Measurements from ENCODE around the gene VSIG10L. TPM values are rescaled to one million over a fixed set of nuclear protein-coding genes. Genes with fewer than 3 reads are reported as not detected.

The VSIG10L gene
- polyA plus RNA-seq, 1 experiment: 1.5 TPM

DNA sequence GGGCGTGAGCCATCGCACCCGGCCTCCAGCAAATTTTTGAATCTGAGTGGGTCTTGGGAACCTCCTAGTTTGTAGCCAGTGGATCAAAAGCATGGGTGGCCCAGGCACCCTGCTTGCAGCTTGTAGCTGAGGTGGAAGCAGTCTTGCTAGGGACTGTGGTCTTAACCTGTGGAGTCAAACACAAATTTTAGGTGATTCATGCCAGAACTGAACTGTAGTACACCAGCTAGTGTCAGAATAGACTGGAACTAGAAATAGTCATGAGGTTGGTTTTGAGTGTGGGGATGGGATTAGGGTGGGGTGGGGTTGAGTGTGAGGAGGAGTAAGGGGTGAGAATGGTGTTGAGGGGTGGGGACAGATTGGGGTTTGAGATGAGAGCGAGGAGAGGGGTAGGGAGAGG is 40.1 kb upstream of the VSIG10L start:
- no peak overlapping the region for H3K4me3 ChIP-seq (ENCODE audit: low read depth, low read length)
- CTCF ChIA-PET: no interaction called here
- POLR2A ChIA-PET: no interaction called here

DNA sequence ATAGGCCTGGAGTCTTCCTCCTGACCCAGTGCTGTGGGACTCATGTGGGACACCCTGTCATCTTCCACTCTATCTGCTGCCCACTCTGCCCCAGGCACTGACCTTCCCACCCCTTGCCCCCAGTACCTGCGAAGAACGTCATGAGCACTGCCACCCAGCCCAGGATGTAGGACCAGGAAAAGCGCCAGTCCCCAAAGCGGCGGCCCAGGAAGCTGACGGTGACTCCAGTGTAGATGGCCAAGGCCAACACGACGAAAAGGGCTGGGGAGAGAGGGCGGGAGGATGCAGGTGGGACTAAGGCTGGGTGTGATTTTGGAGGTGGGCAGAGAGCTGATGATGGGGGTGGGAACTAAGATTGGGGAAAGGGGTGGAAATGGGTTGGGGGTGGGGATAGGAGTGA is 38.4 kb upstream of the VSIG10L start:
- Histone ChIP-seq H3K4me3 (ENCODE audit: low read depth, low read length) (no peak overlapping the region), H3K36me3 (ENCODE audit: control insufficient read depth, insufficient read depth, low read length) (no peaks in the 10 kb centered on the region), H3K27me3 (ENCODE audit: control insufficient read depth, insufficient read depth, low read length) (no peaks in the 10 kb centered on the region)
- CTCF ChIA-PET: no interaction called here
- no peak for TF ChIP-seq CTCF (IDR thresholded peaks at IDR 0.05; ENCODE audit: insufficient read depth, low read depth, low read length)
- DNase-seq (ENCODE audit: low read depth): no peak
- POLR2A ChIA-PET: no interaction called here

More for the DNA sequence above, 40.1 kb upstream of the VSIG10L start:
- no peak for TF ChIP-seq CTCF (IDR thresholded peaks at IDR 0.05; ENCODE audit: insufficient read depth, low read depth, low read length)
- 0 out of 2 replicates have a peak, but pooled peaks cover 2% of the 10 kb centered on the region for H3K27me3 ChIP-seq (ENCODE audit: control insufficient read depth, insufficient read depth, low read length)
- no peak for DNase-seq (ENCODE audit: low read depth)
- H3K36me3 ChIP-seq (ENCODE audit: control insufficient read depth, insufficient read depth, low read length): no peaks in the 10 kb centered on the region

DNA sequence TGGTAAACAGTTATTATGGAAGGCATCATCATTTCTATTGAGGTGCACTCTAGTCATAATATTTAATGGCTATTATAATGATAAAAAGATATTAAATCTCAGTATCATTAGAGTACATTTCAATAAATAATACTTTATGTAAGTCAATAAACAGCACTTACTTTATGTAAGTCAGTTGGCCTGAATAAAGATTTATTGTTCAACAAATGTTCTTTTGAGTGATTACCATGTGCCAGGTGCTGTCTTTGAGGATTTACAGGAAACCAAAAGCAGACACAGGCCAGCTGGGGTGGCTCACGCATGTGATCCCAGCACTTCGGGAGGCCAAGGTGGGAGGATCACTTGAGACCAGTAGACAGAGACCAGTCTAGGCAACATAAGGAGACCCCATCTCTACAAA is 35.5 kb upstream of the VSIG10L start:
- H3K36me3 ChIP-seq (ENCODE audit: control insufficient read depth, insufficient read depth, low read length): no peaks in the 10 kb centered on the region
- no peak for TF ChIP-seq CTCF (IDR thresholded peaks at IDR 0.05; ENCODE audit: insufficient read depth, low read depth, low read length)
- ChIA-PET POLR2A (no interaction called here), CTCF (no interaction called here)
- no peak for DNase-seq (ENCODE audit: low read depth)
- H3K4me3 ChIP-seq (ENCODE audit: low read depth, low read length): no peak overlapping the region
- peaks cover 2% of the 10 kb centered on the region; the same call in 1 of the 2 replicates for H3K27me3 ChIP-seq (ENCODE audit: control insufficient read depth, insufficient read depth, low read length)

DNA sequence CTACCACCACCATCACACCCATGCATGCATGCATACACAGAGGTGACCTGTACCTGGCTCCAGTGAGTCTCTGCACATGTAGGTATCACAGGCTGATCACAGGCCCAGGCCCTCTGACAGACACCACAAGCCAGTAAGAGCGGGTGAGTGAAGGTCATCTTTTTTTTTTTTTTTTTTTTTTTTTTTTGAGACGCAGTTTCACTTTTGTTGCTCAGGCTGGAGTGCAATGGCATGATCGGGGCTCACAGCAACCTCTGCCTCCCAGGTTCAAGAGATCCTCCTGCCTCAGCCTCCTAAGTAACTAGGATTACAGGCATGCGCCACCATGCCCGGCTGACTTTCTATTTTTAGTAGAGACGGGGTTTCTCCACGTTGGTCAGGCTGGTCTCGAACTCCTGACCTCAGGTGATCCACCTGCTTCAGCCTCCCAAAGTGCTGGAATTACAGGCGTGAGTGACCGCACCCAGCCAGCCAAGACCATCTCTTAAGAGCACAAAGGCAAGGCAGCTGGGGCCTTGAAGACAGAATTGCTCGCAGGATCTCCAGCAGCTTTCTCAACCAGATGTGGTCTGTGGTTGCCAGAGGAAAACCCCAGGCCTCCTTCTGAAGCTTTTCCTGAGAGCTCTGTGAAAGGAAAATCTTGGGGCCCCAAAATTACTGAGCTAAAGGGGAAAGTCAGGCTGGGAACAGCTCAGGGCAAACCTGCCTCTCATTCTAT is 33.7 kb upstream of the VSIG10L start:
- DNase-seq (ENCODE audit: low read depth): no peak
- ChIA-PET POLR2A (no interaction called here), CTCF (no interaction called here)
- Histone ChIP-seq H3K27me3 (ENCODE audit: control insufficient read depth, insufficient read depth, low read length) (peaks cover 2% of the 10 kb centered on the region; the same call in 1 of the 2 replicates), H3K36me3 (ENCODE audit: control insufficient read depth, insufficient read depth, low read length) (no peaks in the 10 kb centered on the region), H3K4me3 (ENCODE audit: low read depth, low read length) (no peak overlapping the region)
- no peak for TF ChIP-seq CTCF (IDR thresholded peaks at IDR 0.05; ENCODE audit: insufficient read depth, low read depth, low read length)

DNA sequence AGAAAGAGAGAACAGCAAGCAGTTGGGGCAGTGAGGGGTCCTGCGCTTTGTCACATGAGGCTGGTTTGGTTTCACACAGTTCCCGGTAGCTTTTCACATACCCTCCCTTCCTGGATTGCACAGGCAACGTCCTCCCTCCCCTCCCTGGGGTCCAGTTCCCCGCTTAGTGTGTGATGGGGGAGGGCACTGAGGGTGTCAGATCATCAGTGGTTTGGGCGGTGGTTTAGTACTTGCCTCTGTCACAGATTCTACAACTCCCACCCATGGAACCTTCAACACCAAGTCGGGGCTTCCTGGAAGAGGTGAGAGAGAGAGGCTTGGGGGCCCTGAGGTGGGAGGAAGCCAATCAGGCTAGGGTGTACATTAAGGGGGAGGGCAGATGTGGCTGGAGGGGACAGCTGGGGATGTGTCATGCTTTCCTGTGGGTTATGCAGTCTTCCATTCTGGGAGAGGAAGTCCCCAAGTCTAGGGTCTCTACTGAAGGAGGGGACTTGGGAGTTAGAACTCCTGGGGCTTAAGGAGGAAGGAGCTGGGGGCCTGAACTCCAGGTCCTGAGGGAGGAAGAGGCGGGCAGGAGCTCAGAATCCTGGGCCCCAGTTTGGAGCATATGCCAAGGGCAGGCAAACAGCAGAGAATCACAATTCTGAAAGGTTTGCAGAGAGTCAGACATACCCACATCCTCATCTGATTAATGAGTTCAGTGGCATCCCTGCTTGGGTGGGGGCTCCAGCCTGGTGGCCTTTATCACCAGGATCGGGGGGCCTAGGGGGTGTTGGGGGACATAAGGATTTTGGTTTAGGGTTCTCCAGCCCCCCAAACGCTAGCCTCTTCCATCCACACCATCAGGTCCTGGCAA is 30.9 kb upstream of the VSIG10L start, which contains the start of gene NKG7:
Gene NKG7, minus strand, starts transcription at position 6 of the 856 bp plus-strand sequence. CDS start 119 bp downstream, outside the sequence.
- ChIA-PET POLR2A (no interaction called here), CTCF (no interaction called here)
- Histone ChIP-seq H3K4me3 (ENCODE audit: low read depth, low read length) (no peak within 1 kb of the TSS), H3K36me3 (ENCODE audit: control insufficient read depth, insufficient read depth, low read length) (no peaks in the 10 kb centered on the region), H3K27me3 (ENCODE audit: control insufficient read depth, insufficient read depth, low read length) (peaks cover 2% of the 10 kb centered on the region; the same call in 1 of the 2 replicates)
- DNase-seq (ENCODE audit: low read depth): no peak
- TF ChIP-seq CTCF (IDR thresholded peaks at IDR 0.05; ENCODE audit: insufficient read depth, low read depth, low read length): no peak
